ENCODE results near the gene ACP6. TPM values are rescaled to one million over a fixed set of nuclear protein-coding genes. Genes with fewer than 3 reads are reported as not detected.
"Not testable (repeated sequence)": the region's sequence is repeated elsewhere in the genome, so short reads cannot be mapped to it uniquely, and the experiment has no call there.

Gene ACP6
- total RNA-seq (2014; rRNA removed; shearing (Covaris generic)), result 2.9 and 10.1 TPM in 2 replicates

DNA sequence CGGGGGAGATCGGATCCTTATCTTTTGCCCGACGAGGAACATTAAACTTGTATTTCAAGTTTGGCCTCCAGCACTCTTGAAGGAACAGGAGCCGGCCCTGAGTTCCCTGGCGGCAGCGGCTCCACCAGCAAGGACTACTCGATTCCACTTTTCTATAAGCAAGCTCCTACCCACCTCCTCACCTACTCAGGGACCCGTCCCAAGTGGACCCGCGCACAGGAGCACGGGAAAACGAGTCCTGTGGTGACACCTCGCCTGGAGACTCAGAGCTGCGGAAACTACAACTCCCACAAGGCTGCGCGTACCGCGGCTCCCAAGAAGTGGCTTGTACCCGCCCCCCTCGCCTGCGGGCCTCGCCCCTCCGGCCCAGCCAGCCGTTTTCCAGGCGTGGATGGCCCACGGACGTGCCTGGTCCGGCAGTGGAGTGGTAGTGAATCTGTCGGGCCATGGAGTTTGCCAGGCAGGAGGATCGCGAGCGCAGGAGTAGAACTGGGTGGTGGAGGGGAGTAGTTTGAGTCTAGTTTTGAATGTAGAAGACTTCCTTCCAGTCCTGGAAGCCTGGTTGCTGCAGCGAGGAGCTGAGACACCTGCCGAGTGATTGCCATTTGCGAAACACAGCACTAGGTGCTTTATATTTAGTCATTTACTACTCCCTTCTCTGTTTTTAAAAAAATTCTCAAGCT is at the start of gene ACP6:
Gene ACP6 (minus strand): TSS at position 206 of the 683 bp plus-strand sequence. CDS start 476 bp downstream, outside the sequence.
- Histone ChIP-seq H3K4me1 (replicated peaks) (peaks cover 7% of the 10 kb centered on the region), H3K36me3 (no peaks in the 10 kb centered on the region), H3K9me3 (replicated peaks) (no peaks in the 10 kb centered on the region), H3K27me3 (replicated peaks) (no peaks in the 10 kb centered on the region), H3K4me3 (peak within 1 kb of the TSS; percentile 45), H3K27ac (no peak within 1 kb of the TSS)
- DNase-seq (ENCODE audit: low read depth in 1 of 2, low spot score in 2 of 2), result peak; percentile 79 to 93

DNA sequence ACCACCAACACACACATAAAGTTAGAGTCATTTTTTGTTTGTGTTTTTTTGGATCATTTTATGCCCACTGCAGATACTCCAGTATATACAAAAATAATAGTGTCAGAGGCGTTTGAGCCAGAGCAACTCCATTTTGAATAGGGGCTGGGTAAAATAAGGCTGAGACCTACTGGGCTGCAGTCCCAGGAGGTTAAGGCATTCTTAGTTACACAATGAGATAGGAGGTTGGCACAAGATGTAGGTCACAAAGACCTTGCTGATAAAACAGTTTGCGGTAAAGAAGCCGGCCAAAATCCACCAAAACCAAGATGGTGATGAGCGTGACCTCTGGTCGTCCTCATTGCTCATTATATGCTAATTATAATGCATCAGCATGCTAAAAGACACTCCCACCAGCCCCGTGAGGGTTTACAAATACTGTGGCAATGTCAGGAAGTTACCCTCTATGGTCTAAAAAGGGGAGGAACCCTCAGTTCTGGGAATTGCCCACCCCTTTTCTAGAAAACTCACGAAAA is 49.4 kb upstream of the ACP6 start:
- Histone ChIP-seq H3K27me3 (replicated peaks) (peaks cover 5% of the 10 kb centered on the region; the same call in 1 of the 2 replicates), H3K36me3 (no peaks in the 10 kb centered on the region), H3K27ac (no peak overlapping the region), H3K9me3 (replicated peaks) (no peaks in the 10 kb centered on the region), H3K4me1 (replicated peaks) (no peaks in the 10 kb centered on the region), H3K4me3 (no peak overlapping the region)
- no peak for DNase-seq (ENCODE audit: low read depth in 1 of 2, low spot score in 2 of 2)

DNA sequence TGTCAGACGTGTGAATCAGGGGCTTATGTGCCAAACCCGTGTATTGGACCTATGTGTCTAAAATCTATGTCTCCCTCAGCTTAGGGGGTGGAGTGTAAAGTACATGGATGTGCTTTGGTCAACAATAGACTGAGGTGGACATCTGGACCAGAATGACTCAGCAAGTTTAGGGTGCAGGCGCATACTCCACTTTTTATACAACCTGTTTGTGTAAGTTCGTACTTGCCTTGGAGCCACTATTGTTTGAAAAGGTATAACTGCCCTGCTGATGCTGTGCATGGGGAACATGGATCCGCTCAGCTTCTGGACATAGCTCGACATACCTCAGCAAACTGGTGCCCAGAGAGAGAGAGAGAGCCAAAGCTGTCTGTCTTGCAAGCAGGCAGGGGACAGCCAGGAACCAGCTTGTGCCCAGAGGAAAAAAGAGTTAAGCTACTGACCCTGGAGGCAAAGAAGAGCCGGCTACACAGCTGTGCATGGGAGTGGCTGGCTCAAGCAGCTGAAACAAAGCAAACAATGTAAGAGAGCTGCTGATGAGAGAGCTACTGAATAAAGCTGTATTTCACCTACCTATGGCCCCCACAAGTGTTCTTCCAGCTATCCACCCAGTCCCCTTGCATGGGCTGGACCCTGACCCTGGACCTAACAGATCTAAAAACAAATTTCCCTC is 48.8 kb upstream of the ACP6 start:
- H3K27ac ChIP-seq, result no peak overlapping the region
- H3K9me3 ChIP-seq (replicated peaks), result no peaks in the 10 kb centered on the region
- H3K4me3 ChIP-seq, result no peak overlapping the region
- H3K36me3 ChIP-seq, result no peaks in the 10 kb centered on the region
- DNase-seq (ENCODE audit: low read depth in 1 of 2, low spot score in 2 of 2), result no peak
- H3K4me1 ChIP-seq (replicated peaks), result no peaks in the 10 kb centered on the region
- peaks cover 5% of the 10 kb centered on the region; the same call in 1 of the 2 replicates for H3K27me3 ChIP-seq (replicated peaks)

DNA sequence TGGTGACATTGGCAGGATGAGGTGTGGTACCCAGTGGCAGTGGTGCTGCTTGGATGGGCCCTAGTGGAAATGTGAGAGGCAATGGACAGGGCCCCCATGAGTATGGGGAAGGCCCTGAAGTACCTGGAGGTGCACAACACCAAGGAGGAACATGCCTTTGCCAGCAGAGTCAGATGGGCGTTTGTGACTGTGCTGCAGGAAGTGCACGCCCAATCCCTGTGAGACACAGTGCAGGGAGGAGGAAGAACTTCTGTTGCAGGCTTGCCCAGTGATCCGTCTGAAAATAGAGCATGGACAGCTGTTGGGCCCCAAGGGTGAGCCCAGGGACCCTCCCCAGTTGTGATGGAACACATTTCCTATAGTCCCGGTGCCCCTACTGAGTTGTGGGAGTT is 47.4 kb upstream of the ACP6 start:
- DNase-seq (ENCODE audit: low read depth in 1 of 2, low spot score in 2 of 2), result no peak

DNA sequence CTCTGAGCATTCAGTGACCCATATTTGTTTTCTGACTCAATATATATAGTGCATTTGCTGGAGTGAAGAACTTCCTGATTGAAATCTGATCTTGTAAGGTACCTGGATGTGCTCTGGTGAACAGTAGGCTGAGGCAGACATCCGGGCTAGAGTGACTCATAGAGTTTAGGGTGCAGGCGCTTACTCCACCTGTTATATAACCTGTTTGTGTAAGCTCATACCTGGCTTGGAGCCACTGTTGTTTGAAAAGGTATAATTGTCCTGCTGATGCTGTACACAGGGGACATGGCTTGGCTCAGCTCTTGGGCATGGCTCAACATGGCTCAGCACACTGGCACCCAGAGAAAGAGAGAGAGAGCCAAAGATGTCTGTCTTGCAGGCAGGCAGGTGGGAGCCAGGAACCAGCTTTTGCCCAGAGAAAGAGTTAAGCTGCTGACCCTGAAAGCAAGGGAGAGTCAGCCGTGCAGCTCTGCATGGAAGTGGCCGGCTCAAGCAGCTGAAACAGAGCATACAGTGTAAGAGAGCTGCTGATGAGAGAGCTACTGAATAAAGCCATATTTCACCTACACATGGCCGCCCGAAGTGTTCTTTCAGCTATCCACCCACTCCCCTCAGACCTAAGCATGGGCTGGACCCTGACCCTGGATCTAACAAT is 46.9 kb upstream of the ACP6 start:
- DNase-seq (ENCODE audit: low read depth in 1 of 2, low spot score in 2 of 2), result no peak
- no peaks in the 10 kb centered on the region for H3K4me1 ChIP-seq (replicated peaks)
- no peak overlapping the region for H3K4me3 ChIP-seq
- H3K27ac ChIP-seq, result no peak overlapping the region
- no peaks in the 10 kb centered on the region for H3K9me3 ChIP-seq (replicated peaks)
- no peaks in the 10 kb centered on the region for H3K36me3 ChIP-seq
- peaks cover 5% of the 10 kb centered on the region for H3K27me3 ChIP-seq (replicated peaks)

More for the DNA sequence above, 47.4 kb upstream of the ACP6 start:
- H3K27me3 ChIP-seq (replicated peaks), result peaks cover 5% of the 10 kb centered on the region
- no peak overlapping the region for H3K4me3 ChIP-seq
- no peaks in the 10 kb centered on the region for H3K36me3 ChIP-seq
- H3K4me1 ChIP-seq (replicated peaks), result no peaks in the 10 kb centered on the region
- no peak overlapping the region for H3K27ac ChIP-seq
- no peaks in the 10 kb centered on the region for H3K9me3 ChIP-seq (replicated peaks)

DNA sequence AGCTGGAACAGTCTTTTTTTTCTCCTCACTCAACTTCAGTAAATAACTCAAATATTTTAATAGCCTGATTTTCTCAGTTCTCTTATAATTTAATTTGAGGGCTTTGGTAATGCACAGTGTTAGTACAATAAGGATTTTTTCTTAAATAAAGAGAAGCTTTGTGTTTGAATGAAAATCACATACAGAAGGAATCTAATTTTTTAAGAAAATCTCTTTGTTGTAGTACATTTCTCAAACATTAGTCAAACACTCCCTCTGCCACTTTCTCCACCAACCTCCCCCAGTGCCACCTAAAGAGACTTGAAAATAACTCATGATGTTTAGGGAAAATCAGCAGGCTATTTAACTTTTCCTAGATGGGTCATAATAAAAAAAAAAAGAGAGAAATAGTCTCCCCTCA is 42.3 kb upstream of the ACP6 start:
- no peak for DNase-seq (ENCODE audit: low read depth in 1 of 2, low spot score in 2 of 2)
- H3K36me3 ChIP-seq, result no peaks in the 10 kb centered on the region

DNA sequence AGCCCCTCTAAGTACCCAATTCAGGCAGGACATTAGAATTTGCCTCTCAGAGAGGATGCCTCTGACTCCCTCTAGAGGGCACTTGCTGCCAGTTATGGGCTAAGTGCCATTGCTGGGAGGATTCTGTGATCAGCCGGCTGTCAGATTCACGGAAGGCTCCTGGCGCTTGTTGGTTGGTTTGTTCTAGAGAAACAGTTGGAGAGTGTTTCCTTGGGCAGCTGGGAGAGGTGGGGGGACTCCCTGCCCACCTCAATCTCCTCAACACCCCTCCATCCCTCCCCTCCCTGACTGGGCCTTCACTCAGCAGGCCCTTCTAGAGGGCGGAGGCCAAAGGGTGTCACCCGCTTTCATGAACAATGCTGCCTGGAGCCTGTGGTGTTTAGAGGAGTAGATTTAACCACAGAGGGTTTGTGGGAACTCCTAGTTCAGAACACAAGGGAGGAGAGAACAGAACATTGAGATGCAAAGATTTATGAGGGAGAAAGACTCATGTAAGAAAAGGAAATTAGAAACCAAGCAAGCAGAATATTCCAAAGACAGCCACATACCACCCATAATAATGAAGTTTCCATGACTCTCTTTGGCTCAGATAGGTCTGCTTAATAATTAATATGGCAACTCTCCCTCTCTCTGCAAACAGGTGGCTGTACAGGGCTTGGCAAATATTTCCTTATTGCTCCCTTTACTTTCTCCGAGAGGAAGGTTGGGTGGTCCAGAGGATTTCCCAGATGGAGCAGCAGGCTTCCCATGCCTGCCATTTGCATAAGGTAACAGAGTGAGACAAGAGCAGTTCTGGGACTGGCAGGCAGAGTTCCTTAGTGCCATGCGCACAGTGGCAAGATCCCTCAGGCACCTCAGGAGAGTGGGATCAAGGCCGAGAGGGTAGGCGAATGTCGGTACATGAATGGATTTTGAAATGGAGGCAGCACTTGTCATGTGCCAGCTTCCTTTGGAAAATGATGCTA is 30.0 kb upstream of the ACP6 start:
- DNase-seq (ENCODE audit: low read depth in 1 of 2, low spot score in 2 of 2), result peak in 1 of 2 experiments; percentile 37
- H3K4me3 ChIP-seq, result no peak overlapping the region
- no peaks in the 10 kb centered on the region for H3K9me3 ChIP-seq (replicated peaks)
- H3K36me3 ChIP-seq, result no peaks in the 10 kb centered on the region
- no peaks in the 10 kb centered on the region for H3K4me1 ChIP-seq (replicated peaks)
- no peaks in the 10 kb centered on the region for H3K27me3 ChIP-seq (replicated peaks)
- no peak overlapping the region for H3K27ac ChIP-seq

More for the DNA sequence above, 42.3 kb upstream of the ACP6 start:
- Histone ChIP-seq H3K27ac (no peak overlapping the region), H3K4me1 (replicated peaks) (no peaks in the 10 kb centered on the region), H3K9me3 (replicated peaks) (no peaks in the 10 kb centered on the region), H3K4me3 (no peak overlapping the region), H3K27me3 (replicated peaks) (peaks cover 5% of the 10 kb centered on the region)

DNA sequence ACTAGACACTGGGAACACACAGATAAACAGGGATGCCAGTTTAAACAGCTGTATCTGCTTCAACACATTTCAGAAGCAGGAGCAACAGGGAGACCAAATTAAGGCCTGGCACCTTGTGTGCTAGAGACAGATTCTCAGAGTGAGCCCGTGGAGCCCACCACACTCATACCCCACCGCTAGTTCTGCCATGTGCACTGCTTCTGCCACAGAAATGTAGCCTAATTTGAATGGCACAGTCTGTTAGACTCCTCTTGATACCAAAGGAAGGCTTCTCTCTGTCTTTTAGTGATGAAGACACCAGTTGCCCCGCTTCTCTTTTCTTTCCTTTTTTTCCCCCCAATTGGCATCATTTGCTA is 29.3 kb upstream of the ACP6 start:
- Histone ChIP-seq H3K9me3 (replicated peaks) (no peaks in the 10 kb centered on the region), H3K4me3 (no peak overlapping the region), H3K36me3 (no peaks in the 10 kb centered on the region), H3K27me3 (replicated peaks) (no peaks in the 10 kb centered on the region), H3K27ac (no peak overlapping the region), H3K4me1 (replicated peaks) (no peaks in the 10 kb centered on the region)
- no peak for DNase-seq (ENCODE audit: low read depth in 1 of 2, low spot score in 2 of 2)

DNA sequence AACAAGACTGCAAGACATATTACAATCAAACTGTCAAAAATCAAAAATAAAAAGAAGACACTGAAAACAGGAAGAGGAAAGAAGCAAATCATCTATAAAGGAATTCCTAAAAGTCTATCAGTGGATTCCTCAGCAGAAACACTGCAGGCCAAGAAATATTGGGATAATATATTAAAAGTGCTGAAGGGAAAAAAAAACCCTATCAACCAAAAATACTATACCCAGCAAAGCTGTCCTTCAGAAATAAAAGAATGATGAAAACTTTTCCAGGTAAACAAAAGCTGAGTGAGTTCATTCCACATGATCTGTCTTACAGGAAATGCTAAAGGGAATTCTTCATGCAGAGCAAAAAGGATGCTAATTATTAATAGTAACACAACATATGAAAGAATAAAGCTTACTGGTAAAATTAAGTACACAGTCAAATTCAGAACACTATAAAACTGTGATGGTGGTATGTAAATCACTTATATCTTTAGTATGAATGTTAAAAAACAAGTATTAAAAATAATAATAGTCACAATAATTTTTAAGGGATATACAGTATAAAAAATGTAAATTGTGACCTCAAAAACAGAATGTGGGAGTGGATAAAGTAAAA is 12.9 kb upstream of the ACP6 start:
- DNase-seq (ENCODE audit: low read depth in 1 of 2, low spot score in 2 of 2), result no peak
- Histone ChIP-seq H3K36me3 (no peaks in the 10 kb centered on the region), H3K4me1 (replicated peaks) (no peaks in the 10 kb centered on the region), H3K27me3 (replicated peaks) (no peaks in the 10 kb centered on the region), H3K27ac (no peak overlapping the region), H3K9me3 (replicated peaks) (0 out of 2 replicates have a peak, but pooled peaks cover 8% of the 10 kb centered on the region), H3K4me3 (no peak overlapping the region)

DNA sequence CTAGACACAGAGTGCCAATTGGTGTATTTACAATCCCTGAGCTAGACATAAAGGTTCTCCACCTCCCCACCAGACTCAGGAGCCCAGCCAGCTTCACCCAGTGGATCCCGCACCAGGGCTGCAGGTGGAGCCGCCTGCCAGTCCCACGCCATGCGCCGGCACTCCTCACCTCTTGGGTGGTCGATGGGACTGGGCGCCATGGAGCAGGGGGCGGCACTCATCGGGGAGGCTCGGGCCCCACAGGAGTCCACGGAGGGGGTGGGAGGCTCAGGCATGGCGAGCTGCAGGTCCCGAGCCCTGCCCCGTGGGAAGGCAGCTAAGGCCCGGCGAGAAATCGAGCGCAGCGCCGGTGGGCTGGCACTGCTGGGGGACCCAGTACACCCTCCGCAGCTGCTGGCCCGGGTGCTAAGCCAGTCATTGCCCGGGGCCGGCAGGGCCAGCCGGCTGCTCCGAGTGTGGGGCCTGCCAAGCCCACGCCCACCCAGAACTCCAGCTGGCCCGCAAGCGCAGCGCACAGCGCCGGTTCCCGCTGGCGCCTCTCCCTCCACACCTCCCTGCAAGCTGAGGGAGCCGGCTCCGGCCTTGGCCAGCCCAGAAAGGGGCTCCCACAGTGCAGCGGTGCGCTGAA is 10.4 kb upstream of the ACP6 start:
- H3K4me1 ChIP-seq (replicated peaks), result peaks cover 13% of the 10 kb centered on the region
- H3K4me3 ChIP-seq; H3K27me3 ChIP-seq (replicated peaks); H3K9me3 ChIP-seq (replicated peaks); DNase-seq (ENCODE audit: low read depth in 1 of 2, low spot score in 2 of 2); H3K36me3 ChIP-seq; H3K27ac ChIP-seq: not testable (repeated sequence)

DNA sequence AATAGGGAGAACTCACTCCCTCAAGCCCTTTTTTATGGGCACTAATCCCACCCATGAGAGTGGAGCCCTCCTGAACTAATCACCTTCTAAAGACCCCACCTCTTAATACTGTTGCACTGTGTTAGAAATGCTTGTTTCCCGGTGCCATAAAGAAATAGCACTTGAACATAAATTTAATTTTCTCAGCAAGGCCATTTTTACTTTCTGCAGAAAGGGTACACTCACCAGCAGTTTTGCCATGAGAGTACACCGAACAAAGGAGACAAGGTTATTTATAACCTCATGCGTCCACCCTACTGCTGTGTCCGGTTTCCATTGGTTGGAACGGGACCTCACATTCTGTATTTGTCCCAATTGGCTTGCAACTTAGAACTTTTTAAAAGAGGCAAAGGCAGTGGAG is 7.4 kb upstream of the ACP6 start:
- H3K9me3 ChIP-seq (replicated peaks); H3K4me3 ChIP-seq; H3K27me3 ChIP-seq (replicated peaks); H3K36me3 ChIP-seq; H3K27ac ChIP-seq; DNase-seq (ENCODE audit: low read depth in 1 of 2, low spot score in 2 of 2): not testable (repeated sequence)
- H3K4me1 ChIP-seq (replicated peaks), result peaks cover 20% of the 10 kb centered on the region

DNA sequence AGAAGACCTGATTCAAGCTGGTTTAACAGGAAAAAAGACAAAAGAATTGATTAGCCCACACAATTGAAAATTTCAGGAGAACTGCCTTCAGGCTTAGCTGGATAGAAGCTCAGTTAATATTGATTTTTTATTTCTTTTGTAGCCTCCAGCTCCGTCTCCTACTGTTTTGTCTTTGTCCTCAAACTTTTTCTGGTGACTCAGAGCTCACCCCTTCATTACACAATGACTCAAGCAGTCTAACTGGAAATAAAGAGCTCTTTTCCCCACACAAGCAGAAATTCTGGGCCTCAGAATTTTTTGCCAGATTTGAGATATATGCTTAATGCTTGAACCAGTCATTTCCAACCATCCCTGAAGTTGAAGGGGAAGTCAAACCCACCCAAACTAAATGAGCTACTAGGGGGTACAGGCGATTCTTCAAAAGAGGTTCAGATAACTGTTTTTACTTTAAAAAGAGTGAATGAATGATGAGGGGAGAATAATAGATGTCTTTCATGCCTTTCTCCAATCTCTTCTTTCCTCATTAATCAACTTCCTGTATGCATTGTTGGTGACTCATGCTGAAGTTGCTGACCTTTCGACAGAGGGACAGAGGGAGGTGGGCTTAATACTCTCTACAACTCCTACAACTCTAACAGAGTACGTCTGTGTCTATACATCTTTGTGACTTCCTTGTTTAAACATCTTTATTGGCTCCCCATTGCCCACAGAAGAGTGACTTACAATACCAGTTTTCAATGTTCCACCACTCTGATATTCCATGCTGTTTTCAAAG is 6.2 kb upstream of the ACP6 start:
- peak overlapping the region; percentile 79 for H3K27ac ChIP-seq

More for the DNA sequence above, 6.2 kb upstream of the ACP6 start:
- Histone ChIP-seq H3K27me3 (replicated peaks) (no peaks in the 10 kb centered on the region), H3K9me3 (replicated peaks) (no peaks in the 10 kb centered on the region), H3K4me3 (no peak overlapping the region), H3K36me3 (no peaks in the 10 kb centered on the region), H3K4me1 (replicated peaks) (peaks cover 20% of the 10 kb centered on the region)
- peak in 1 of 2 experiments; percentile 67 for DNase-seq (ENCODE audit: low read depth in 1 of 2, low spot score in 2 of 2)
